Hepatic stellate cell (primary cell): ENCODE measurements around the gene MACF1.
"Not testable (repeated sequence)": the region's sequence is repeated elsewhere in the genome, so short reads cannot be mapped to it uniquely, and the experiment has no call there.

Source experiments
- DNase-seq: peaks from one replicate; pipeline ENCODE4 v3.0.0; 2011; ENCODE audit warnings: low spot score

The MACF1 gene

DNA sequence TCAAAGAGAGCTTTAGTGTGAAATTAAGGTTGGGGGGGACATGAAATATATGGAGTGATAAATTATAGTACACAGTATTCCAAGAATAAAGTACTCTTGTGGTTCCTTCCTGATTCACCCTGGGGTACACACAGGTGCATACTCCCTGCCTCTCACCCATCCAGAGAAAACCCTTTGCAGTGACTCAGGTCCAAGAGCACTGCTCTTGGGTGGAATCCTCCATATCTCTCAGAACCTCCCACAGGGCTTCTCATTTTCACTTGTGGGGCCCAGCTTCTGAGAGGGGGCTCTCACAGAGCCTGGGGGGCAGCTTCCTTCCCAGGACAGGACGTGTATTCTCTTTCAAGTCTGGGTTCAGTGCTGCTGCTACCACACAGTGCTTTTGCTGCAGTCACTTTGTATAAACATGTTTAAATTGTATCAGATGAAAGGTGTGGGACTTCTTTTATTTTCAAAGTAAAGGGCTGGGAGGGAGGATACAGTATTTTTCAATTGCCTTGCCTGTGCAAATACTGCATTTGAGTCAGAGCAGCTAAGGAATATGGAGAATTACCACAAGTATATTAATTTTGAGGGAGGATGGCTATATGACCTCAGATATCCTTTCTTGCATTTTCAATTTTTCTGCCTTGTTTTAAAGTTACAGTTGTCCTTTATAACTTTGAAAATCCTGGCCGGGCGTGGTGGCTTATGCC lies 262.1 kb downstream of the MACF1 start:
- DNase-seq: no peak

- not testable (repeated sequence) for DNase-seq
Measured at GRCh38 chr1:39467108-39467720, 262.7 kb downstream of the MACF1 start.

GRCh38 chr1:39469150-39469549 lies 264.7 kb downstream of the MACF1 start:
- no peak for DNase-seq

- DNase-seq: no peak
Measured at GRCh38 chr1:39470040-39470439, 265.5 kb downstream of the MACF1 start.

GRCh38 chr1:39472826-39473225 lies 268.3 kb downstream of the MACF1 start:
- no peak for DNase-seq

DNA sequence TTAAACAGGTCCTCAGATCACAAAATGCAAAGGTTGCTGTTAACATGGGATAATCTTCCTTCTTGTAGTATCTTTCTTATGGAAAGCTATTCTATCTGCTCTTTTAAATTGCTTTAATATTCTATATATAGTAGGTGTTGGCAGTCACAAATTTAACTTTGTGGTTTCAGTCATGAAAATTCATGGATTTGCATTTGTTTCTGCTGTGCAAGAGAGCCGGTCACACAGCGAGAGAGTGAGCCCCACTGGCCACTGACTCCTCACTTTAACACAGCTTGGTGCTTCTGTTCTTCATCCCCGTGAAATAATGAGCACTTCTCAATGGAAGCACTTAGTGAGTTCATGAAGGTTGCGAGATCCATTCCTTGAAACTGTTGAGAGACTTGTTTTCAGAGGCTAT lies 268.8 kb downstream of the MACF1 start:
- no peak for DNase-seq

GRCh38 chr1:39474810-39475209 lies 270.3 kb downstream of the MACF1 start:
- DNase-seq: no peak

DNA sequence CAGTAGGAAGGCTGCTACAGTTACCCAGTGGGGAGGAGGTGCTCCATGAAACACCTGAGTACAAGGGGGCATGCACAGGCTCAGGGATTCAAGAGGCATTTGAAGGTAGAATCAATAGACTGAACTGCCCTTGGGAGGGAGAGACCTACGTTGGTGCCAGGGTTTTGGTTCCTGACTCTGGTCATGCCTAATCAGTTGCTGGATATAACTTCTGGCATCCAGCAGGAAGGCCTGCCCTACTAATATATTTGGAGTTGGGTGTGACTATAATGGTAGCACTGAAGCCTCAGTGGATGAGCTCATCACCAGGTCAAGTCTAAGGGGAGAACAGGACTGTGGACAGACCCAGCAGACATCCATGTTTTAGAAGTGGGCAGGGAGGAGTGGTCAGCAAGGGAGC lies 271.1 kb downstream of the MACF1 start:
- DNase-seq: not testable (repeated sequence)

DNA sequence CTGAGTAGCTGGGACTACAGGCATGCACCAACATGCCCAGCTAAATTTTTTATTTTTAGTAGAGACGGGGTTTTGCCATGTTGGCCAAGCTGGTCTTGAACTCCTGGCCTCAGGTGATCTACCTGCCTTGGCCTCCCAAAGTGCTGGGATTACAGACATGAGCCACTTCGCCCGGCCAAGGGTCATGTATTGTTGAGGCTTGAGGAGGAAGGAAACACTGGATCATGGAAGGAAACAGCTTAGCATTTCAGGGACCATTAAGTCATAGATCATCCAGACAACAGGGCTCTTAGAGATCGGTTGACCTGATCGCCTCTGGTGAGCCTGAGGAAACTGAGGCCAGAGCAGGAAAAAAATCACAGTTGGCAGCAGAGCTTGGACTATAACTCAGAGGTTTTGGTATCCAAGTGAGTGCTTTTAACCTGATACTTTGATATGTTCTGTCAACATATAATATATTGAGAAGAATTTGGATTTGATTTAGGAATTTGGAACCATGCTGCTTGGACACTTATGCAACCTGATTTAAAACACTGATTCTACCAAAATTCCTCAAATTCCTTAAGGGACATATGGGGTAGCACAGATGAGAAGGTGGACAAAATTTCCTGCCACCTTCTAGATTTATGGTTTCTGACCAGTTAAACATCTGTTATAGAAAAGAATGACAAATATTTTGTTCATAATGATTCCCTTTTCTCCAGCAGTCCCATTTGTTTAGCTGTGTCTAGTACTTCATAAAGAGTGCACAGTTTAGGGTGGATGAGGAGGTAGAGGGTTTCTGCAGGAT lies 273.8 kb downstream of the MACF1 start:
- no peak for DNase-seq

DNA sequence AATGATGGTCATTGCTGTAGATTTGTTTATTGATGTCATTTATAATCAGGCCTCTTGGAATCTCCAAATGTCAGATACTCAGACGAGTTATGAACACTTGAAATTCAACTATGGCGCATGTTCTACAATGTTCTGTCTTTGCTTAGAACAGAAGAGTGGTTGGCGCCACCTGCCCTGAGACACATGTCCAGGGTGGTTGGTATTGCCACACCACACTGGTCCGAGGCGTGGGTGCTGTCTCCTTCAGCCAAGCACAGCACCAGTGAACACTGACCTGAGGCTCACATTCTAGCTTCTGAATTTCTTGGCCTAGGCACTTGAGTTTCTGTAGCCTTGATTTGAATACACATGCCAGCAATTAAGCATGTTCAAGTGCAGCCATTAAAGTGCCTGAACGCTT lies 276.8 kb downstream of the MACF1 start:
- DNase-seq: no peak

- no peak for DNase-seq
Measured at GRCh38 chr1:39483276-39483675, 278.8 kb downstream of the MACF1 start.

DNA sequence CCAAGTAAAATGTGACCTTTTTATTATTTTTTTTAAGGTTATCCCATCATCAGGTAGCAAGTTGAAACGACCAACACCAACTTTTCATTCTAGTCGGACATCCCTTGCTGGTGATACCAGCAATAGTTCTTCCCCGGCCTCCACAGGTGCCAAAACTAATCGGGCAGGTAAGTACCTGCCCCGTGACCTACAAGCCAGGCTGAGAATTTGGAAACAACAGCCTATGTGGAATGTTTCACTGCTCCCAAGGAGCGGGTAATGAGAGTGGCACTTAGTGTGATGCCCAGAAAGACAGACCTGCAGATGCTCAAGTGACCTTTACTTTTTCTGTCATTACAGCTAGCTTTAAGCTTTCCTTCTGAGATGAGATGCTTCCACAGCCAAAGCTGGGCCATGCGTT lies 280.1 kb downstream of the MACF1 start:
- no peak for DNase-seq

DNA sequence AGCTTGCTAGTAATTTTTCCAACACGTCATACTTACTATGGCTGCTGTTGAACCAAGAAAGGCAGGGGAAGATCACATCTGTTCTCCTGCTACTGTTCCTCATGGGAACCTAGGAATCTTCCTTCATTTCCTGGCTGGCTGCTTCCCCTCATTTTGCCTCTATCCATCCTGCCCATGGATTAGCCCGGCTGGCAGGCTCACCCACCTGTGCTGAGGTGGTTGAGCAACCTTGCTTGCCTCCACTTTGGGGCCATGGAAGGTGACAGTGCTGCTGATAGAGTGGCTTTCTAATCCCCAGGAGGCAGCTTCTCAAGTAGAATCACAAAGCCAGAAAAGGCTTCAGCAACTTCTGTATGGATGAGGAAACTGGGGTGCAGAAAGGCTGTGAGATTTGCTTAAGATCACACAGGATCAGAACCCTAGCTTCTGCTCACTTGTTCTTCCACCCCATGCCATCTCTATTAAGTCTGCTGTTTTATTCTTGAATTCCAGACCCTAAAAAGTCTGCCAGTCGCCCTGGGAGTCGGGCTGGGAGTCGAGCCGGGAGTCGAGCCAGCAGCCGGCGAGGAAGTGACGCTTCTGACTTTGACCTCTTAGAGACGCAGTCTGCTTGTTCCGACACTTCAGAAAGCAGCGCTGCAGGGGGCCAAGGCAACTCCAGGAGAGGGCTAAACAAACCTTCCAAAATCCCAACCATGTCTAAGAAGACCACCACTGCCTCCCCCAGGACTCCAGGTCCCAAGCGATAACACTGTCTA lies 280.7 kb downstream of the MACF1 start:
- no peak for DNase-seq

- no peak for DNase-seq
Measured at GRCh38 chr1:39488012-39488545, 283.6 kb downstream of the MACF1 start.

GRCh38 chr1:39488793-39489566 lies 284.5 kb downstream of the MACF1 start:
- no peak for DNase-seq

DNA sequence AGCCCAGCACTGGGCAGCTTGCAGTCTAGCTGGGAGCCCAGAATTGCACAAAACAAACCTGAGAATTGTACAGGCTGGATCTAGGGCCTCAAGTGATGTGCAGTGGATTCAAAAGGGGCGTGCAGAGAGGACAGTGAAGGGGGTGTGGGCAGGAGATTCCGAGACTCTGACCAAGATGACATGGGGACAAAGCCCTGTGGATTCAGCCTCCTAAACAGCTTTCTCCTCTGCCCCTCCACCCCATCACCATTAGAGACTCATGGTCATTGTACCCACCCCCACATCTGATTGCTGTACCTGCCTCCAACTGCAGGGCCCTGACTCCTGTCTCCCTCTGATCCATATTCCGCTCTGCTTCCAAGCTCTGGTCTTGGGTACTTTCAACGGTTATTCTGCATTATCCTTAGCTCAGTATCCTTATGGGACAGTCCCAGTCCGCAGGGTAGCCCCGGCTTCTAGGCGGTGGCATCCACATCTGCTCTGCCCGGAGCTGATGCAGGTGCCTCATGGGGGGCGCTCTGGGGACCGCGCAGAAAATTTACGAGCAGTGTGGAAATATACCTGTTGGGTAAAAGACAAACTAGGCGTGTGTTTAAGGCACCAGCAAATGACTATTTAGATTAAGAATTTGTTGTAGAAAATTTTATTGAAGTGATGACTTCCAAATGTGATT lies 285.2 kb downstream of the MACF1 start:
- no peak for DNase-seq

GRCh38 chr1:39490596-39491145 lies 286.2 kb downstream of the MACF1 start:
- DNase-seq: no peak

DNA sequence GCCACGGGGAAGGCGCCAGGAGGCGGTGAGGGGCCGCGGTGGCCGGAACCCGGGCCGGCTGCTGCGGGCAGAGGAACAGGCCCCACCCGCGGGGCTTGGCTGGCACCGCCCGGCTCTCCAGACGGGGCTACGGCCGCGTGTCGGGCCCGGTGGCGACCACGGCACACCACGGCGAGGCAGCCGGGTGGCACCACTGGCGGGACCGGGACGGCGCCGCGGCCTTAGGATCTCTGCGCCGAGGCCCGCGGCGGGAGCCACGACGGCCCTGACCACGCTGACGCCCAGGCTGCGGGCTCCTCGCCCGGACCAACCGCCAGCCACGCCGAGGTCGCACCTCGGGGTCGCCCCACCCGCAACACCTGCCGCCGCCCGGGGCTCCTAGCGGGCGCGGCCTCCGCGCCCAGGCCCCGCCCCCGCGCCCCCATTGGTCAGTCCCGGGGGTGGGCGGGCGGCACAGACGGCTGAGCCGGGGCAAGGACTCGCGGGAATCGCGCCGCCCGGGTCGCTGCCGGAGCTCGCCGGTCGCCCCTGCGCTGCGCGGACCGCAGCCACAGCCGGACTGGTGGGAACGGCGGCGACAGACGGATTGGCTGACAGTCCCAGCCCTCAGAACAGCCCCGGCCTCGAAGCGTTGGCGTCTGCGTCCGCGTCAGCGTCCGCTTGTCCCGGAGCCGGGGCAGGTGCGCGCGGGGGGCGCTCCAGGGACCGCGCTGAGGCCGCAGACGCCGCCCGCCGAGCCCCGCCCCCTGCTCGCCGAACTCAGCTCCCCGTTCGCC lies 286.8 kb downstream of the MACF1 start, which contains the start of gene BMP8A:
TSS of gene BMP8A (plus strand) at position 491 of the 776 bp plus-strand sequence. CDS start 356 bp downstream, outside the sequence.
- DNase-seq: peak; percentile 84
